Measurements from ENCODE around the gene PPP1R13B. TPM values are rescaled to one million over a fixed set of nuclear protein-coding genes. Genes with fewer than 3 reads are reported as not detected.

The PPP1R13B gene
- total RNA-seq, 1 experiment from 2014 or later = 10.3 TPM

- ATAC-seq (no peak), DNase-seq (ENCODE audit: low spot score) (no peak)
- no peak for TF ChIP-seq FOXK1 (CRISPR knock-in tag; IDR thresholded peaks at IDR 0.05)
- TF ChIP-seq TP53 (CRISPR knock-in tag; IDR thresholded peaks at IDR 0.05) = no peak
- no peak for TF ChIP-seq FOXP1 (CRISPR knock-in tag; IDR thresholded peaks at IDR 0.05; ENCODE audit: borderline replicate concordance)
- no peak for TF ChIP-seq KAT7 (CRISPR knock-in tag; IDR thresholded peaks at IDR 0.05; ENCODE audit: borderline replicate concordance)
- no peak for TF ChIP-seq TEAD4 (CRISPR knock-in tag; IDR thresholded peaks at IDR 0.05)
- no peak for TF ChIP-seq ZNF121 (CRISPR knock-in tag; IDR thresholded peaks at IDR 0.05)
- TF ChIP-seq E2F5 (CRISPR knock-in tag; IDR thresholded peaks at IDR 0.05) = no peak
- no peak for TF ChIP-seq ATF6 (CRISPR knock-in tag; IDR thresholded peaks at IDR 0.05)
- no peak for TF ChIP-seq NFYB (CRISPR knock-in tag; conservative IDR thresholded peaks at IDR 0.05; ENCODE audit: low read depth)
- TF ChIP-seq E2F1 (CRISPR knock-in tag; IDR thresholded peaks at IDR 0.05) = no peak
- TF ChIP-seq EMX1 (CRISPR knock-in tag; IDR thresholded peaks at IDR 0.05) = no peak
- no peak for TF ChIP-seq CREM (CRISPR knock-in tag; IDR thresholded peaks at IDR 0.05)
- TF ChIP-seq CDX4 (CRISPR knock-in tag; IDR thresholded peaks at IDR 0.05; ENCODE audit: borderline replicate concordance) = no peak
- no peak for TF ChIP-seq GRHL2 (CRISPR knock-in tag; IDR thresholded peaks at IDR 0.05; ENCODE audit: insufficient replicate concordance, severe bottlenecking)
- no peak for TF ChIP-seq PRRX2 (CRISPR knock-in tag; IDR thresholded peaks at IDR 0.05)
- TF ChIP-seq ZNF425 (CRISPR knock-in tag; conservative IDR thresholded peaks at IDR 0.05) = no peak
- POLR2A ChIA-PET = no interaction called here
- Mint-ChIP-seq H3K27ac (peak overlapping the region; percentile 14; the same call in 1 of the 2 replicates), H3K4me1 (no peaks in the 10 kb centered on the region), H3K27me3 (ENCODE audit: low read depth) (no peaks in the 10 kb centered on the region), H3K4me3 (no peak overlapping the region), H3K9me3 (no peaks in the 10 kb centered on the region), H3K36me3 (peaks cover 20% of the 10 kb centered on the region)
- CTCF ChIA-PET = interaction anchor here (1.1 to 1.2 kb wide), 2 partner anchors 18 to 168 kb away, joined by 3 read pairs; partner anchors contain the start of genes XRCC3 and ZFYVE21
These were observed 114.3 kb downstream of the PPP1R13B start for GRCh38 chr14:103732868-103733620.

Data from WTC11 (cell line).